ENCODE data around the gene ZNF584. TPM values are rescaled to one million over a fixed set of nuclear protein-coding genes. Genes with fewer than 3 reads are reported as not detected.

The ZNF584 gene
- total and polyA plus RNA-seq, 2 experiments from 2014 or later = 2.3 to 8.1 TPM

DNA sequence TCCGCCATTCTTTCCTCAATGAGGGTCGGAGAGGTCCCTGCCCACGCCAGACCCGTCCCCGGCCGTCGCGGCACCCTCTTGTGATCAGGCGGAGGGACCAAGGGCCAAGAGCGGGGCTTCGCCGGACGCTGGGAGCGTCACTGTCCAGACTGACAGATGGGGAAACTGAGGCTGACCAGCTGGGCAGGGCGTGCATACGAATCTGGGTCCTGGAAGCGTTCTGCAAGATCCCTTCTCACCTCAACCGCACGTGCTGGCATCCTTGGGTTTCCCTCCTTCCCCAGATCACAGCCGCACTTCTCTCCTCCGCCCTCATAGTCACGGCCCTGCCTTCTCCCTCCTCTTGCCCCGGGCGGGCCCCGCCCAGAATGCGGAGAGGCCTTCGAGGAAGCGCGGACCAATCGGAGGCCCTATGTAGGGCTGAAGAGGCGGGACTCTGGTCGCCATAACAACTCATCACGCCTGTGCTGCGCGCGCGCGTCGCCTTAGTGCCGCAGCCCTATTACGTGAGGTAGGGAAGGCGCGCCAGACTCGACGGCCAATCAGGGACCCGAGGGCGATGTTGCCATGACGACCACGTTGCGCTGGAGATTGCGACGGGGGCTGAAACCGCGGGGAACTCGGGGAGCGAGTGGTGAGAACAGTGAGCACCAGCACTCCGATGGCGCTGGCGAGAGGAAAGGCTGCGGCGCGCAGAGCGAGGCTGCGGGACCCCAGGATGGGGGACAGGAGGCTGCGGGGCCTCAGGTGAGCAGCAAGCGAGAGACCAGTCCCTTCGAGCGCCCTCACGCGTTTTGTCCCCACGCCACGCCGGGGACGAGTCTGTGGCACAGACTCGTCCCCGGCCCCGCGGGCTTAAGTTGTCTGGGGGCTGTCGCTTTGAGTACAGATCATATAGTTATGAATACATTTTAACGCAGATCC, 7.3 kb upstream of the ZNF584 start:
- H3K4me1 ChIP-seq (ENCODE audit: insufficient read depth) = peaks cover 5% of the 10 kb centered on the region; the same call in 1 of the 2 replicates
- H3K4me2 ChIP-seq = peak overlapping the region; percentile 92
- Mint-ChIP-seq H3K27me3 (ENCODE audit: insufficient read depth, low read depth, poor library complexity) (peaks cover 28% of the 10 kb centered on the region), H3K4me3 (peak overlapping the region; percentile 91), H3K9me3 (peaks cover 3% of the 10 kb centered on the region; the same call in 2 of the 3 replicates), H3K4me1 (peaks cover 9% of the 10 kb centered on the region; the same call in 2 of the 3 replicates), H3K27ac (0 out of 2 replicates have a peak overlapping the region, but pooled peaks have one; percentile 43), H3K36me3 (ENCODE audit: low read depth) (peaks cover 4% of the 10 kb centered on the region)
- H2AFZ ChIP-seq = peak overlapping the region; percentile 90
- H3K27me3 ChIP-seq (ENCODE audit: insufficient read depth) = peaks cover 21% of the 10 kb centered on the region
- H3K27ac ChIP-seq (ENCODE audit: low read depth) = no peak overlapping the region
- DNase-seq (ENCODE audit: low spot score) (peak; percentile 99), ATAC-seq (peak; percentile 91)
- TF ChIP-seq CREB1 (CRISPR knock-in tag; IDR thresholded peaks at IDR 0.05; ENCODE audit: low read depth) = peak; percentile 94
- no peak for TF ChIP-seq ZNF331 (CRISPR knock-in tag; IDR thresholded peaks at IDR 0.05; ENCODE audit: low read depth)
- peak; percentile 89 for TF ChIP-seq POLR2AphosphoS5 (IDR thresholded peaks at IDR 0.05; ENCODE audit: low read depth)
- peaks cover 8% of the 10 kb centered on the region for H3F3A ChIP-seq (replicated peaks; ENCODE audit: low read depth)
- H4K20me1 ChIP-seq (replicated peaks; ENCODE audit: insufficient read depth) = no peaks in the 10 kb centered on the region
- no peaks in the 10 kb centered on the region for H3K79me2 ChIP-seq (replicated peaks; ENCODE audit: insufficient read depth)
- peak overlapping the region; percentile 83 for H3K4me3 ChIP-seq
- H3K9me2 ChIP-seq (ENCODE audit: insufficient read depth) = no peaks in the 10 kb centered on the region
- H3K36me3 ChIP-seq (ENCODE audit: insufficient read depth) = no peaks in the 10 kb centered on the region

DNA sequence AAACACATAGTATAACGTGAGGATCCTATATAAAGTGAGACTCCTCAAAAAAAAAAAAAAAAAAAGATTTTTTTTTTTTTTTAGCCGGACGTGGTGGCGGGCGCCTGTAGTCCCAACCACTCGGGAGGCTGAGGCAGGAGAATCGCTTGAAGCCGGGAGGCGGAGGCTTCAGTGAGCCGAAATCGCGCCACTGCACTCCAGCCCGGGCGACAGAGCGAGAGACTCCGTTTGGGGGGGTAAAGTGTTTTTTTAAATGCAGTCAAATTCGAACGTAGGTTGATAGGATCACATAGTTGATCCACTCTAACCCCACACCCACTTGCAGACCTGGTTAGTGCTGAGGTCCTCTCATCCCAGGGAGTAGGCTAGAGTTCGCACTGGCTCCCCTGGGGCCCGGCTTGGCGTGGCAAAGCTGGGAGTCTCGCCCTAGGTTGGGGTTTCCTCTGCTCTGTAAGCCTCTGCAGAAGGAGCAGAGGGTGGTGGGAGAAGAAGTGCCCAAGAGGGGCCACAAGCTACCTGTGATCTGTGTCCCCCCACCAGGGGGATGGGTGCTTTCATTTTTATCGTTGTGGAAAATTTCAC, 6.5 kb upstream of the ZNF584 start:
- H3K4me1 ChIP-seq (ENCODE audit: insufficient read depth) = peaks cover 5% of the 10 kb centered on the region; the same call in 1 of the 2 replicates
- H3K27me3 ChIP-seq (ENCODE audit: insufficient read depth) = peaks cover 17% of the 10 kb centered on the region
- H3K4me2 ChIP-seq = peak overlapping the region; percentile 92
- peak overlapping the region; percentile 83 for H3K4me3 ChIP-seq
- no peak for DNase-seq (ENCODE audit: low spot score)
- no peak overlapping the region for H3K27ac Mint-ChIP-seq
- H3K9me3 Mint-ChIP-seq = peaks cover 11% of the 10 kb centered on the region
- H3K79me2 ChIP-seq (replicated peaks; ENCODE audit: insufficient read depth) = no peaks in the 10 kb centered on the region
- H3K27ac ChIP-seq (ENCODE audit: low read depth) = no peak overlapping the region
- H3K4me3 Mint-ChIP-seq = peak overlapping the region; percentile 91
- H3K36me3 ChIP-seq (ENCODE audit: insufficient read depth) = no peaks in the 10 kb centered on the region
- 0 out of 2 replicates have a peak, but pooled peaks cover 5% of the 10 kb centered on the region for H3K9me2 ChIP-seq (ENCODE audit: insufficient read depth)
- H3F3A ChIP-seq (replicated peaks; ENCODE audit: low read depth) = peaks cover 8% of the 10 kb centered on the region
- peaks cover 31% of the 10 kb centered on the region for H3K27me3 Mint-ChIP-seq (ENCODE audit: insufficient read depth, low read depth, poor library complexity)
- no peak for ATAC-seq
- H2AFZ ChIP-seq = peak overlapping the region; percentile 57; the same call in 1 of the 2 replicates
- H3K4me1 Mint-ChIP-seq = peaks cover 12% of the 10 kb centered on the region
- peaks cover 12% of the 10 kb centered on the region for H3K36me3 Mint-ChIP-seq (ENCODE audit: low read depth)
- H4K20me1 ChIP-seq (replicated peaks; ENCODE audit: insufficient read depth) = no peaks in the 10 kb centered on the region
- no peak for TF ChIP-seq ZNF462 (CRISPR knock-in tag; IDR thresholded peaks at IDR 0.05)
- no peak for TF ChIP-seq EZH2 (IDR thresholded peaks at IDR 0.05; ENCODE audit: low read depth, unreplicated experiment)
- no peak for TF ChIP-seq CTCF (conservative IDR thresholded peaks at IDR 0.05; ENCODE audit: low read depth in 2 of 2)
- no peak for TF ChIP-seq ZNF331 (CRISPR knock-in tag; IDR thresholded peaks at IDR 0.05; ENCODE audit: low read depth)
- TF ChIP-seq EZH2phosphoT487 (IDR thresholded peaks at IDR 0.05; ENCODE audit: unreplicated experiment) = no peak
- TF ChIP-seq POLR2AphosphoS5 (IDR thresholded peaks at IDR 0.05; ENCODE audit: low read depth) = no peak
- TF ChIP-seq ZNF114 (CRISPR knock-in tag; IDR thresholded peaks at IDR 0.05) = no peak
- no peak for TF ChIP-seq JUNB (IDR thresholded peaks at IDR 0.05; ENCODE audit: unreplicated experiment)

Data from GM23338 (cell line).